HEK293 (cell line): ENCODE results near the gene THSD4.

Experiments
- CTCF ChIA-PET: fragments of 350-600 bp; formaldehyde crosslinking; extraction: SDS; loops from one replicate; lab custom pipeline; 2021; ENCODE audit warnings: antibody characterized with exemption; lab: Yijun Ruan, JAX
- POLR2A ChIA-PET: fragments of 300-600 bp; formaldehyde crosslinking; extraction: SDS; loops from one replicate; lab custom pipeline; 2020; ENCODE audit warnings: antibody characterized with exemption, inconsistent platforms; lab: Yijun Ruan, JAX
- H3K27ac ChIP-seq: fragments of 200-500 bp; sonication (Bioruptor generic); 2 replicates; pipeline ENCODE4 v1.5.1; 2014; ENCODE audit warnings: low read depth, low read length, control low read depth, inconsistent platforms; ENCODE audit errors: extremely low read depth
- H3K36me3 ChIP-seq, 2 experiments: fragments of 200-500 bp in 1 of 2; sonication (Bioruptor generic) in 1 of 2; 1 replicate in 1 of 2; 2 replicates in 1 of 2; pipeline ENCODE4 v1.5.1; 2014 to 2017; ENCODE audit warnings: inconsistent platforms in 2 of 2, low read length in 2 of 2; ENCODE audit not compliant: control insufficient read depth in 2 of 2, insufficient read depth in 1 of 2
- H3K4me1 ChIP-seq: fragments of 200-500 bp; sonication (Bioruptor generic); 2 replicates; pipeline ENCODE4 v1.5.1; 2014; ENCODE audit warnings: mild to moderate bottlenecking, low read length, inconsistent platforms; ENCODE audit not compliant: control insufficient read depth, insufficient read depth
- H3K4me3 ChIP-seq: 2 replicates; pipeline ENCODE4 v1.5.1; 2011; ENCODE audit warnings: low read depth, mild to moderate bottlenecking, control low read depth, low read length, moderate library complexity
- H3K9me3 ChIP-seq: fragments of 200-500 bp; sonication (Bioruptor generic); 2 replicates; pipeline ENCODE4 v1.5.1; 2014; ENCODE audit warnings: low read depth, low read length, inconsistent platforms; ENCODE audit not compliant: control insufficient read depth, insufficient read depth
- HOXD13 ChIP-seq: sonication (generic); formaldehyde crosslinking; IDR thresholded peaks from 2 replicates; pipeline ENCODE4 v1.8.0; 2022; ENCODE audit warnings: missing genetic modification reagents, borderline replicate concordance
- KLF8 ChIP-seq: fragments of 450-650 bp; formaldehyde crosslinking; IDR thresholded peaks from 2 replicates; pipeline ENCODE4 v1.5.1; 2016; ENCODE audit warnings: missing biosample characterization, missing genetic modification characterization
- MEIS1 ChIP-seq: sonication (generic); formaldehyde crosslinking; IDR thresholded peaks from 2 replicates; pipeline ENCODE4 v1.8.1; 2022; ENCODE audit warnings: missing genetic modification reagents, mild to moderate bottlenecking, borderline replicate concordance
- YY2 ChIP-seq: fragments of 450-650 bp; formaldehyde crosslinking; IDR thresholded peaks from 2 replicates; pipeline ENCODE4 v1.5.1; 2016; ENCODE audit warnings: missing biosample characterization, missing genetic modification characterization
- ZBTB1 ChIP-seq: fragments of 450-650 bp; formaldehyde crosslinking; IDR thresholded peaks from 2 replicates; pipeline ENCODE4 v1.5.1; 2016; ENCODE audit warnings: missing biosample characterization, missing genetic modification characterization
- ZFP69B ChIP-seq: fragments of 450-650 bp; formaldehyde crosslinking; IDR thresholded peaks from 2 replicates; pipeline ENCODE4 v1.5.1; 2016; ENCODE audit warnings: missing biosample characterization, missing genetic modification characterization
- ZNF16 ChIP-seq: fragments of 450-650 bp; formaldehyde crosslinking; IDR thresholded peaks from 2 replicates; pipeline ENCODE4 v1.5.1; 2016; ENCODE audit warnings: low read depth, missing biosample characterization, missing genetic modification characterization
- ZNF2 ChIP-seq: fragments of 450-650 bp; formaldehyde crosslinking; IDR thresholded peaks from 2 replicates; pipeline ENCODE4 v1.5.1; 2016; ENCODE audit warnings: missing biosample characterization, missing genetic modification characterization
- ZNF24 ChIP-seq: fragments of 450-650 bp; formaldehyde crosslinking; IDR thresholded peaks from 2 replicates; pipeline ENCODE4 v1.5.1; 2016; ENCODE audit warnings: missing biosample characterization, missing genetic modification characterization
- ZNF423 ChIP-seq: fragments of 450-650 bp; formaldehyde crosslinking; IDR thresholded peaks from 2 replicates; pipeline ENCODE4 v1.5.1; 2016; ENCODE audit warnings: missing biosample characterization, missing genetic modification characterization
- ZNF792 ChIP-seq: fragments of 450-650 bp; formaldehyde crosslinking; IDR thresholded peaks from 2 replicates; pipeline ENCODE4 v1.5.1; 2016; ENCODE audit warnings: missing biosample characterization, missing genetic modification characterization
- TF ChIP-seq, protein P1 (sequence below): fragments of 450-650 bp; formaldehyde crosslinking; IDR thresholded peaks from 2 replicates; pipeline ENCODE4 v1.5.1; 2017; ENCODE audit warnings: missing biosample characterization, missing genetic modification characterization
- TF ChIP-seq, protein P2 (sequence below): fragments of 450-650 bp; formaldehyde crosslinking; IDR thresholded peaks from 2 replicates; pipeline ENCODE4 v1.5.1; 2016; ENCODE audit warnings: missing biosample characterization, missing genetic modification characterization
- TF ChIP-seq, protein P3 (sequence below): fragments of 450-650 bp; formaldehyde crosslinking; conservative IDR thresholded peaks from 2 replicates; pipeline ENCODE4 v1.5.1; 2016; ENCODE audit warnings: low read depth, missing biosample characterization, missing genetic modification characterization
- TF ChIP-seq, protein P4 (sequence below): fragments of 450-650 bp; formaldehyde crosslinking; IDR thresholded peaks from 2 replicates; pipeline ENCODE4 v1.5.1; 2016; ENCODE audit warnings: missing biosample characterization, missing genetic modification characterization

THSD4 gene

DNA sequence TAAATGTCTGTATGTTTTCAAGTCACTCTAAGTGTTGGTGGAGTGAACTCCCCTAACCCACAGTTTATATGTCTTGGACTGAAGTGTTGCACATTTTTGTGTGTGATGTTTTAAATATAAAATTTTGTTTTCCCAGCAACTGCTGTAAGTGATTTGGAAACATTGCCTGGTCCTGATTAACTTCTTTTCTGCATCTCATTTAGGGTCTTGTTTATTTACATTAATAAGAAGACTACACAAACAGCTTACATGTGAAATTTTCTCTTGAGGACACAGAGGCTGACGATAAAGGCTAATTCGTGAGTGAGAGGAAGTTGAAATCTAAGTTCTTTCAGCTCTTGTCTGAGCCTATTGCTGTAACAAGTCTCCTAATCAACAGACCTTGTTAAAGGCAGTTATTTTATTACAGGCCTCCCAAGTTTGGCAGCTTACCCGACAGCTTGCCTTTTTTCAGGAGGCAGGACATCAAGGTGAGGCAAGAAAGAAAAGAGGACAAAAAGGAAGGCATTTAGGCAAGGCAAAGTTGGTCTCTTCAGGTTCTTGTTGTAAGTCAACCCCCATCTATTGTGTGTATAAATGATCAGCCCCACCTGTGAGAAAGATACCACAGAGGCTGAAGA lies 517.4 kb downstream of the THSD4 start (continued):
- TF ChIP-seq, protein P1, sequence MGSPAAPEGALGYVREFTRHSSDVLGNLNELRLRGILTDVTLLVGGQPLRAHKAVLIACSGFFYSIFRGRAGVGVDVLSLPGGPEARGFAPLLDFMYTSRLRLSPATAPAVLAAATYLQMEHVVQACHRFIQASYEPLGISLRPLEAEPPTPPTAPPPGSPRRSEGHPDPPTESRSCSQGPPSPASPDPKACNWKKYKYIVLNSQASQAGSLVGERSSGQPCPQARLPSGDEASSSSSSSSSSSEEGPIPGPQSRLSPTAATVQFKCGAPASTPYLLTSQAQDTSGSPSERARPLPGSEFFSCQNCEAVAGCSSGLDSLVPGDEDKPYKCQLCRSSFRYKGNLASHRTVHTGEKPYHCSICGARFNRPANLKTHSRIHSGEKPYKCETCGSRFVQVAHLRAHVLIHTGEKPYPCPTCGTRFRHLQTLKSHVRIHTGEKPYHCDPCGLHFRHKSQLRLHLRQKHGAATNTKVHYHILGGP (tag by site-specific recombination): no peak

DNA sequence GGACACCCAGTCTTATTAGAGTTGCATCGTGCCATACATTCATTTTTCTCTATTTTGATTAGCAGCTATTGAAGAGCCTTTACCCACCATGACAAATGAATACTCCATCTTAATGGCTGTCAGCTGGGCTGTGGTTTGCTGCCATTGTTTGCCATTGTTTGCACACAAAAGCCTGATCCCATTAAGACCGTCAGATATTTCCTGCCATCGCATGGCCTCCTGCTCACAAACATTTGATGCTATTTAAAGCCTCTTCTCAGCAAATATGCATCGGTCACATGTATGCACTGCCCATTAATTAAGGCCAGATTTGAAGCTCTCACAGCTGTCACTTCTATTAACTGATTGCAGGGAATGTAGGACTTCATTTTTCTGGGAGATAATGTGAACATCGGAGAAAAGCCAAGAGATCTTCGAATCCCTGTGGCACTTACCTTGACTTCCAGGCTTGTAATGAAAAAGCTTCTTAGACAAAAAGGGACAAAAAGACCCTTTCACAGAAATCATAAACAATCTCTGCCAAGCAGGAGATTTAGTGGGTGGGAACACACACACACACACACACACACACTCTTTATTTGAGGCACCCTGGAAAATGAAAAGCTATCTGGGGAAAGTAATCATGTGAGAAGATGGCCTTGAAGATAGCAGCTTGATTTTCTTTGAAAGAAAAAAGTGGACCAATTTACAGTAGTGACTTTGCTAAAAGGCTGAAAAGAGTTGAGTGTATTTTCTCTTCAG lies 519.7 kb downstream of the THSD4 start:
- POLR2A ChIA-PET: no interaction called here
- Histone ChIP-seq H3K36me3 (no peaks in the 10 kb centered on the region), H3K4me3 (no peak overlapping the region), H3K9me3 (no peaks in the 10 kb centered on the region)
- TF ChIP-seq ZNF2 (tag by site-specific recombination): no peak
- TF ChIP-seq ZNF792 (tag by site-specific recombination): no peak
- TF ChIP-seq, protein P2, sequence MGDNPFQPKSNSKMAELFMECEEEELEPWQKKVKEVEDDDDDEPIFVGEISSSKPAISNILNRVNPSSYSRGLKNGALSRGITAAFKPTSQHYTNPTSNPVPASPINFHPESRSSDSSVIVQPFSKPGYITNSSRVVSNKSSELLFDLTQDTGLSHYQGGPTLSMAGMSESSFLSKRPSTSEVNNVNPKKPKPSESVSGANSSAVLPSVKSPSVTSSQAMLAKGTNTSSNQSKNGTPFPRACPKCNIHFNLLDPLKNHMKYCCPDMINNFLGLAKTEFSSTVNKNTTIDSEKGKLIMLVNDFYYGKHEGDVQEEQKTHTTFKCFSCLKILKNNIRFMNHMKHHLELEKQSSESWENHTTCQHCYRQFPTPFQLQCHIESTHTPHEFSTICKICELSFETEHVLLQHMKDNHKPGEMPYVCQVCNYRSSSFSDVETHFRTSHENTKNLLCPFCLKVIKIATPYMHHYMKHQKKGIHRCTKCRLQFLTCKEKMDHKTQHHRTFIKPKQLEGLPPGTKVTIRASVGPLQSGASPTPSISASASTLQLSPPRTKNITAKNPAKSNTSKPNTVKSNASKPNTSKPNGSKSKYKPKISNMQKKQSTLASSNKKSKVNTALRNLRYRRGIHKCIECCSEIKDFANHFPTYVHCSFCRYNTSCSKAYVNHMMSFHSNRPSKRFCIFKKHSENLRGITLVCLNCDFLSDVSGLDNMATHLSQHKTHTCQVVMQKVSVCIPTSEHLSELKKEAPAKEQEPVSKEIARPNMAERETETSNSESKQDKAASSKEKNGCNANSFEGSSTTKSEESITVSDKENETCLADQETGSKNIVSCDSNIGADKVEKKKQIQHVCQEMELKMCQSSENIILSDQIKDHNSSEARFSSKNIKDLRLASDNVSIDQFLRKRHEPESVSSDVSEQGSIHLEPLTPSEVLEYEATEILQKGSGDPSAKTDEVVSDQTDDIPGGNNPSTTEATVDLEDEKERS (tag by site-specific recombination): no peak
- TF ChIP-seq, protein P3, sequence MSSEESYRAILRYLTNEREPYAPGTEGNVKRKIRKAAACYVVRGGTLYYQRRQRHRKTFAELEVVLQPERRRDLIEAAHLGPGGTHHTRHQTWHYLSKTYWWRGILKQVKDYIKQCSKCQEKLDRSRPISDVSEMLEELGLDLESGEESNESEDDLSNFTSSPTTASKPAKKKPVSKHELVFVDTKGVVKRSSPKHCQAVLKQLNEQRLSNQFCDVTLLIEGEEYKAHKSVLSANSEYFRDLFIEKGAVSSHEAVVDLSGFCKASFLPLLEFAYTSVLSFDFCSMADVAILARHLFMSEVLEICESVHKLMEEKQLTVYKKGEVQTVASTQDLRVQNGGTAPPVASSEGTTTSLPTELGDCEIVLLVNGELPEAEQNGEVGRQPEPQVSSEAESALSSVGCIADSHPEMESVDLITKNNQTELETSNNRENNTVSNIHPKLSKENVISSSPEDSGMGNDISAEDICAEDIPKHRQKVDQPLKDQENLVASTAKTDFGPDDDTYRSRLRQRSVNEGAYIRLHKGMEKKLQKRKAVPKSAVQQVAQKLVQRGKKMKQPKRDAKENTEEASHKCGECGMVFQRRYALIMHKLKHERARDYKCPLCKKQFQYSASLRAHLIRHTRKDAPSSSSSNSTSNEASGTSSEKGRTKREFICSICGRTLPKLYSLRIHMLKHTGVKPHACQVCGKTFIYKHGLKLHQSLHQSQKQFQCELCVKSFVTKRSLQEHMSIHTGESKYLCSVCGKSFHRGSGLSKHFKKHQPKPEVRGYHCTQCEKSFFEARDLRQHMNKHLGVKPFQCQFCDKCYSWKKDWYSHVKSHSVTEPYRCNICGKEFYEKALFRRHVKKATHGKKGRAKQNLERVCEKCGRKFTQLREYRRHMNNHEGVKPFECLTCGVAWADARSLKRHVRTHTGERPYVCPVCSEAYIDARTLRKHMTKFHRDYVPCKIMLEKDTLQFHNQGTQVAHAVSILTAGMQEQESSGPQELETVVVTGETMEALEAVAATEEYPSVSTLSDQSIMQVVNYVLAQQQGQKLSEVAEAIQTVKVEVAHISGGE: no peak
- TF ChIP-seq ZNF16 (tag by site-specific recombination): no peak
- peak; percentile 85; the same call in 1 of the 2 replicates for TF ChIP-seq HOXD13 (CRISPR knock-in tag)
- TF ChIP-seq YY2 (tag by site-specific recombination): peak; percentile 86
- TF ChIP-seq KLF8 (tag by site-specific recombination): no peak
- TF ChIP-seq MEIS1 (CRISPR knock-in tag): peak; percentile 92
- TF ChIP-seq, all 188 proteins: peak for 3
- CTCF ChIA-PET: interaction anchor here (1.0 to 1.1 kb wide), 3 partner anchors 8 to 117 kb away, joined by 3 read pairs; no protein-coding TSS in a partner anchor
- H3K27ac ChIP-seq: no peak overlapping the region
- H3K4me1 ChIP-seq: peaks cover 7% of the 10 kb centered on the region; the same call in 1 of the 2 replicates

DNA sequence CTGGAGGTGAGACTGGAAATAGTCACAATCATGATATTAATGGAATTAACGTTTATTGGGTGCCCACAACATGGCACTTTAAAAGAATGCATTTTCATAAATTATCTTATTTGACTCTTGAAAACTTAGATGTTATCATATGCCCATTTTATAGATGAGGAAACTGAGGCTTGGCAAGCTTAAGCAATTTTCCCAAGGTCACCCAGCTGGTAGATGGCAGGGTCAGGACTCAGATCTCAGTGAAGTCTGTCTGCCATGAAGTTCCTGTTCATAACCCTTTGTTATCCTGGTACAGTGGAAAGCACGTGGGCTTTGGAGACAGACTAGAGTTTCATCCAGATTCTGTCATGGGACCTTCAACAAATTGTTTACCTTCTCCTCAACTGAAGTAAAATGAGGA lies 520.5 kb downstream of the THSD4 start:
- Histone ChIP-seq H3K36me3 (no peaks in the 10 kb centered on the region), H3K27ac (no peak overlapping the region), H3K4me1 (peaks cover 7% of the 10 kb centered on the region; the same call in 1 of the 2 replicates), H3K4me3 (no peak overlapping the region), H3K9me3 (no peaks in the 10 kb centered on the region)
- ChIA-PET CTCF (interaction anchor here (1.0 to 1.1 kb wide), 2 partner anchors 8 to 116 kb away, joined by 3 read pairs; no protein-coding TSS in a partner anchor), POLR2A (no interaction called here)
- TF ChIP-seq ZNF423 (tag by site-specific recombination): no peak
- no peak for TF ChIP-seq ZFP69B (tag by site-specific recombination)
- TF ChIP-seq ZBTB1 (tag by site-specific recombination): no peak
- TF ChIP-seq ZNF24 (tag by site-specific recombination): no peak
- TF ChIP-seq, protein P4, sequence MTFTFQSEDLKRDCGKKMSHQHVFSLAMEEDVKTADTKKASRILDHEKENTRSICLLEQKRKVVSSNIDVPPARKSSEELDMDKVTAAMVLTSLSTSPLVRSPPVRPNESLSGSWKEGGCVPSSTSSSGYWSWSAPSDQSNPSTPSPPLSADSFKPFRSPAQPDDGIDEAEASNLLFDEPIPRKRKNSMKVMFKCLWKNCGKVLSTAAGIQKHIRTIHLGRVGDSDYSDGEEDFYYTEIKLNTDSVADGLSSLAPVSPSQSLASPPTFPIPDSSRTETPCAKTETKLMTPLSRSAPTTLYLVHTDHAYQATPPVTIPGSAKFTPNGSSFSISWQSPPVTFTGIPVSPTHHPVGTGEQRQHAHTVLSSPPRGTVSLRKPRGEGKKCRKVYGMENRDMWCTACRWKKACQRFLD (tag by site-specific recombination): no peak
